HepG2 (cell line): ENCODE measurements around the gene ETS1. TPM values are rescaled to one million over a fixed set of nuclear protein-coding genes. Genes with fewer than 3 reads are reported as not detected.

Experiments used
- AGO1 ChIP-seq: fragments of 200-400 bp; formaldehyde crosslinking; IDR thresholded peaks from 2 replicates; pipeline ENCODE4 v1.6.1; 2017; ENCODE audit warnings: mild to moderate bottlenecking, low read depth, low read length, moderate library complexity; ENCODE audit not compliant: poor library complexity, severe bottlenecking
- NRL ChIP-seq: sonication (generic); formaldehyde crosslinking; IDR thresholded peaks from 2 replicates; pipeline ENCODE4 v1.5.0; 2020; ENCODE audit warnings: missing genetic modification reagents, mild to moderate bottlenecking, moderate library complexity, borderline replicate concordance
- SATB2 ChIP-seq: sonication (generic); formaldehyde crosslinking; IDR thresholded peaks from 2 replicates; pipeline ENCODE4 v1.5.0; 2020; ENCODE audit warnings: missing genetic modification reagents
- SKIL ChIP-seq: sonication (generic); formaldehyde crosslinking; IDR thresholded peaks from 2 replicates; pipeline ENCODE4 v1.8.0; 2022; ENCODE audit warnings: missing genetic modification reagents, mild to moderate bottlenecking, moderate library complexity, borderline replicate concordance
- THAP8 ChIP-seq: sonication (generic); formaldehyde crosslinking; IDR thresholded peaks from 2 replicates; pipeline ENCODE4 v1.5.1; 2020; ENCODE audit warnings: missing genetic modification reagents, mild to moderate bottlenecking, borderline replicate concordance
- ZBTB2 ChIP-seq: sonication (generic); formaldehyde crosslinking; IDR thresholded peaks from 2 replicates; pipeline ENCODE4 v1.8.0; 2022; ENCODE audit warnings: low read depth, missing genetic modification reagents
- ZNF333 ChIP-seq: sonication (generic); formaldehyde crosslinking; IDR thresholded peaks from 2 replicates; pipeline ENCODE4 v1.4.0; 2020; ENCODE audit warnings: mild to moderate bottlenecking, missing genetic modification reagents, borderline replicate concordance
- ZNF430 ChIP-seq: sonication (generic); formaldehyde crosslinking; IDR thresholded peaks from 2 replicates; pipeline ENCODE4 v1.9.0; 2021; ENCODE audit warnings: mild to moderate bottlenecking, missing genetic modification reagents
- ZSCAN21 ChIP-seq: sonication (generic); formaldehyde crosslinking; IDR thresholded peaks from 2 replicates; pipeline ENCODE4 v1.8.0; 2022; ENCODE audit warnings: mild to moderate bottlenecking, missing genetic modification reagents, moderate library complexity, borderline replicate concordance
- polyA plus RNA-seq, 8 experiments: library from polyadenylated mRNA; depleted of rRNA in 3 of 8; stranded (reverse) in 7 of 8; unstranded in 1 of 8; fragments of >200 nt; fragmentation: Illumina TruSeq in 4 of 8; extraction: Trizol in 4 of 8; gene quantifications; 2 replicates each; pipeline versions ENCODE4 v1.2.1 to v1.2.3, GENCODE V29; 2011 to 2016; ENCODE audit warnings: low read depth in 4 of 8, missing spikeins in 1 of 8, mixed read lengths in 1 of 8; ENCODE audit not compliant: insufficient read depth in 1 of 8
- total RNA-seq, 5 experiments: library from RNA; depleted of rRNA; stranded (reverse); fragments of >200 nt; fragmentation: Illumina TruSeq; extraction: Trizol; gene quantifications; 2 replicates each; pipeline ENCODE4 v1.2.3, GENCODE V29; 2016; ENCODE audit warnings: low read depth in 1 of 5

Gene ETS1
- total and polyA plus RNA-seq, 2 of the 13 experiments (the other 11 are each of a cell fraction or from before 2014, with no cell fraction given), result 0.18 to 0.34 TPM

- no peak for TF ChIP-seq AGO1
- no peak for TF ChIP-seq THAP8 (CRISPR knock-in tag)
- TF ChIP-seq NRL (CRISPR knock-in tag), result no peak
- no peak for TF ChIP-seq ZBTB2 (CRISPR knock-in tag)
- TF ChIP-seq ZNF430 (CRISPR knock-in tag), result no peak
- no peak for TF ChIP-seq ZNF333
- TF ChIP-seq SKIL (CRISPR knock-in tag), result no peak
- TF ChIP-seq ZSCAN21 (CRISPR knock-in tag), result no peak
- no peak for TF ChIP-seq SATB2 (CRISPR knock-in tag)
Measured at GRCh38 chr11:128532016-128532571, 55.3 kb downstream of the ETS1 start (continued).
